ENCODE measurements around the gene DAGLA.
"Not testable (repeated sequence)": the region's sequence is repeated elsewhere in the genome, so short reads cannot be mapped to it uniquely, and the experiment has no call there.

The DAGLA gene

DNA sequence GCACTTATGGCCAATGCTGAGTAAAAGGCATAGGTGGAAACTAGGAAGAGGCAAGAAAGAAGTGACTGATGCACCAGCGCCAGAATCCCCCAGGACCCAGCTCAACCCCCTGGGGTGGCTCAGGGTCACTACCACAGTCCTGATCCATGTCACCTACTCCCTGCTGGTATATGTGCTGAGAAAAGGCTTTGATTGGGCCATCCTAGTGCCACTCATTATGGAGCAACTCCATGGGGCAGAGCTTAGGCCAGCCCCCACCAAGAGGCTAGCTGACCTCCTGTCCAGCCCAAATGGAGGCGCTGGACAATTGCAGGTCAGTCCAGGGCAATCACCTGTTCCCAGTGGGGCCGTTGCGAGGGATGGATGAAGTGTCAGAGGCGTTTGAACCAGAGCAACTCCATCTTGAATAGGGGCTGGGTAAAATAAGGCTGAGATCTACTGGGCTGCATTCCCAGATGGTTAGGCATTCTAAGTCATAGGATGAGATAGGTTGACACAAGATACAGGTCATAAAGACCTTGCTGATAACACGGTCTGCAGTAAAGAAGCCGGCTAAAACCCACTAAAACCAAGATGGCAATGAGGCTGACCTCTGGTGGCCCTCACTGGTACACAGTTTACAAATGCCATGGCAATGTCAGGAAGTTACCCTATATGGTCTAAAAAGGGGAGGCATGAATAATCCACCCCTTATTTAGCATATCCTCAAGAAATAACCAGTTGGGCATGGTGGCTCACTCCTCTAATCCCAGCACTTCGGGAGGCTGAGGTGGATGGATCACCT is 20.6 kb upstream of the DAGLA start:
- DNase-seq (ENCODE audit: low read depth in 2 of 2, low spot score in 1 of 2), result no peak

DNA sequence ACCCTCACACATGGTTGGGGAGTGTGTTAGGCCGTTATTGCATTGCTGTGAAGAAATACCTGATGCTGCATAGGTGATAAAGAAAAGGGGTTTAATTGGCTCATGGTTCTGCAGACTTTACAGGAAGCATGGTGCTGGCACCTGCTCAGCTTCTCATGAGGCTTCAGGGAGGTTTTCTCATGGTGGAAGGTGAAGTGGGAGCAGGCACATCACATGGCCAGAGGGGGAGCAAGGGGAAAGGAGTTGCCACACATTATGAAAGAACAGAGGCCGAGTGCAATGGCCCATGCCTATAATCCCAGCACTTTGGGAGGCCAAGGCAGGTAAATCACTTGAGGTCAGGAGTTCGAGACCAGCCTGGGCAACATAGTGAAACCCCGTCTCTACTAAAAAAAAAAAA is 19.2 kb upstream of the DAGLA start:
- not testable (repeated sequence) for DNase-seq (ENCODE audit: low read depth in 2 of 2, low spot score in 1 of 2)

DNA sequence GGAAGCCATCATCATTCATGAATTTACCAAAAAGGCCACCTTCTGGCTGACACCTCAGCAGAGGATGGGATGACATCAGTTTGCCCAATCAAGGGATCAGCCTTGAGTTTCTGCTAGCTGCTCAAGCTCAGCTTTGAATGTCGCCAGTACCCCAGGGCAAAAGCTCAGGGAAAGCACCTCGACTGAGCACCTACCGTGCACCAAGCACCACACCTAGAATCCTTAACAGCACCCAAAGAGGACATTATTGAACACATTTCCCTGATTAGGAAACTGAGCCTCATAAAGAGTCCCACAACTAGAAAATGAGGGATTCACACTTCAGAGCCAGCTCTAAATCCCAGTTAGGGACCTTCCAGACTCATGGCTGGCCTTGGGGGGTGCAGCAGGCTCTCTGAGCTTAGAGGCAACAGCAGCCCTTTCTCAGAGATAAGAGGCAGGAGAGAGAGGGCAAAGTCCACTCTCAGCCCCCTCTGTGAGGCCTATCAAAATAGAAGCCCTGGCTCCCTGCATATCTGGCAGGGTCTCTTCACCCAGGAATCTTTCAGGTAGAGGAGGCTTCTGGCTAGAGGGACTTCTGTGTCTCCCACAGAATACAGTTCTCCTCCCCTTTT is 13.4 kb upstream of the DAGLA start:
- DNase-seq (ENCODE audit: low read depth in 2 of 2, low spot score in 1 of 2), result no peak

DNA sequence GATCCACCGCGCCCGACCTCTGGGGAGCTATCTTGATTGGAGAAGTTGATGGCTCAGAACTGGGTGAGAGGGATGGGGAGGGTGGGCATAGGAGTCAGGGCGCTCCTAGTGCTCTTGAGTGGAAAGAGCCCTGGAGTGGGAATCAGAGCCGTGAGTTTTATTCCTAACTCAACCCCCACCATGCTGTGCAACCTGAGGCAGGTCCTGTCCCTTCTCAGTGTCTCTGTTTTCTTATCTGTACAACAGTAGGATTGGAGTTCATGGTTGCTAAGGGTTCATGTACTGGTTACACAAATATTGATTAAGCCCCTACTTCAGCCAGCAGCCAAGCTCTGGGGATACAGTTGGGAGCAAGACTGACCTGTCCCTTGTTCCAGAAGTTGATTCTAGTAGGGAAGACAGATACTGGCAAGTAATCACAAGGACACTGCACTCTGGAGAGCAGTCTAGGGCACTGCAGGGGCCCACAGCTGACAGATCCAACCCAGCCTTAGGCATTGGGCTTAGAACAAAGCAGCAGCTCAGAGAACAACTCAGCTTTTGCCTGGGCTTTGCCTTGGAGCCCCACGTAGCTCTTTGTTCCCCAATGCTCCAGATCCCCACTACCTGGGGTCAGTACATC is 12.4 kb upstream of the DAGLA start:
- no peak for DNase-seq (ENCODE audit: low read depth in 2 of 2, low spot score in 1 of 2)

DNA sequence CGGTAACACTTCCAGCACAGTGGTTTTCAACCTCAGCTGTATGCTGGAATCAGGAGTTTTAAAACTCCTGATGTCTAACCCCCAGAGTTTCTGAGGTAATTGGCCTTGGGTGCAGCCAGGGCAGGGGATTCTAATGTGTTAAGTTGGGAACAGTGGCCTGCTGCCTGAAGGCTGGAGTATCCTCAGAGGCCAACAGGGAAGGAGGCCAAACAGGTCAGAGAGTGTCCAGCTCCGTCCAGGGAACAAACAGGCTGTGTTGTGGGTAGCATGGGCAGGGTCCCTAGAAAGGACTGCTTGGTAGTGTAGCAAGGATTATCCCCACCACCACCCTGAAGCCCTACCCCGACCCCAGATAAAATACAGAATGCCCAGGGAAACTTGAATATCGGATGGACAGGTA is 10.8 kb upstream of the DAGLA start:
- no peak for DNase-seq (ENCODE audit: low read depth in 2 of 2, low spot score in 1 of 2)

DNA sequence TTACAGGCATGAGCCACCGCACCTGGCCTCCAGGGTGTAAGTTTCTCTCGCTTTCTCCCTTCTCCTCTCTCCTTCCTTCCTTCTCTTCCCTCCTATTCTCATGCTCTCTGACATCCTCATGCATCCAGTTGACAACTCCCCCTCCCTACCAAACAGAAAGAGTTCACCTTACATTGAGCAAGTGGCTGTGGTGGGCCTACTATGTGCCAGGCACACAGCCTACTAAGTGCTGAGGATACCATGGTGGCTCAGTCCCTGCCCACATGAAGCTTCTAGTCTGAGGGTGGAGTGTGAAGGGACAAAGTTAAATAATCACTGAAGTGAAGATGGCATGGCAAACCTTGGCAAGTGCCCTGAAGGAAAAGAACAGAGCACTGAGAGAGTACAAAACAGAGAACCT is 9.6 kb upstream of the DAGLA start:
- DNase-seq (ENCODE audit: low read depth in 2 of 2, low spot score in 1 of 2), result no peak

DNA sequence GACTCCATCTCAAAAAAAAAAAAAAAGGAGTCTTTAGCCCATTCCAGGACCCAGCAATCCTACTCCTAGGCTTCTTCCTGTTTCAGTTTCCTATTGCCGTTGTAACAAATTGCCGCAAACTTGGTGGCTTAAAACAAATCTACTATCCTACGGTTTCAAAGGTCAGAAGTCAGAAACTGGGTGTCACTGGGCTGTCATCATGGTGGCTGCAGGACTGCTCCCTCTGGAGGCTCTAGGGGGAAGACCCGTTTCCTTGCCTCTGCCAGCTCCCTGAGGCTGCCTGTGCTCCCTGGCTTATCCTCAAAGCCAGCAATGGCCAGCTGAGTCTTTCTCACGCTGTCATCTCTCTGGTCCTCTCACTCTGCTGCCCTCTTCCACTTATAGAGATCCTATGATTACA is 8.7 kb upstream of the DAGLA start:
- DNase-seq (ENCODE audit: low read depth in 2 of 2, low spot score in 1 of 2), result no peak

DNA sequence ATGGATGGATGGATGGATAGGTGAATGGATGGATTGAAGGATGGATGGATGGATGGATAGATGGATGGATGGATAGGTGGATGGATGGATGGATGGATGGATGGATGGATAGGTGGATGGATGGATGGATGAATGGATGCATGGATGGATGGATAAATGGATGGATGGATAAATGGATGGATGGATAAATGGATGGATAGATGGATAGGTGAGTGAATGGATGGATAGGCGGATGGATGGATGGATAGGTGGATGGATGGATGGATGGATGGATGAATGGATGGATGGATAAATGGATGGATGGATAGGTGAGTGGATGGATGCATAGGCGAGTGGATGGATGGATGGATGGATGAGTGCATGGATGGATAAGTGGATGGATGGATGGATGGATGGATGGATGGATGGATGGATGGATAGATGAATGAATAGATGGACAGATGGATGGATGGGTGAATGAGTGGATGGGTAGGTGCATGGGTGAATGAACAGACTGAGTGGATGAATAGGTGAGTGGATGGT is 6.2 kb upstream of the DAGLA start:
- not testable (repeated sequence) for DNase-seq (ENCODE audit: low read depth in 2 of 2, low spot score in 1 of 2)

DNA sequence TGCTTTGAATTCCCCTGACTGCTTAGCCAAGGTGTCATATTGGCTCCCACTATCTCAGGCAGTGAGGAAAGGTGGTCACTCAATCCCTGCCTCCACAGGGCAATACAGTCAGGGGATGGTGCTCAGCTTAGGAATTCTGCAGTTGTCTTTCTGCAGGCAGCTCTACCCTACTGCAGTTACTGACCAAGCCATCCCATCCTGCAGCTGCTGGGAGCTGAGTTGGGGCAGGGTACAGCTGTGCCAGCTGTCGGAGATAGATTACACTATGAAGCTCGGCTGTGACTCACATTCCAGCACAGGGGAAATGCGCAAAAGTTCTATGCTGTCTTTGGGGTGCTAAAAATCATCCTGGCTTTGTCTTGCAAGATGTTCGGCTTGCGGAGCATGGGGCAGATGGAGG is 4.4 kb upstream of the DAGLA start:
- DNase-seq (ENCODE audit: low read depth in 2 of 2, low spot score in 1 of 2), result no peak

DNA sequence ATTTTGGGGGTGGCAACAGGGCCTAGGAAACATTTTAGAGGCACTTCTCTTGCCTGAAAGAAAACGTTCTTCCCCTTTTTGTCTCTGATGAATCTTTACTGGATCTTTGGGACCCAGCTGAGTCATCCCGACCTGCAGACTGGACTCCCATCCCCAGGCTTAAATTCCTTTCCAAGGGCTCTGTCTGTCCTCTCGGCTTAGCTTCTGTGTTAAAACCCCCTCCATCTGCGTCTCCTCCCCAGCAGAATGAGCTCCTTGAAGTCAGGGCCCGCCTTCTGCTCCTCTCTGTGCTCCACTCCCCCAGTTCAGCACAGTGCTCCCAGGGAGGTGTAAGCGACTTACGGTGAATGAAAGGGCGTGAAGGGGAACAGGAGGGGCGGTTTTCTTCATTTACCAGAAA is 895 bp upstream of the DAGLA start:
- no peak for DNase-seq (ENCODE audit: low read depth in 2 of 2, low spot score in 1 of 2)

DNA sequence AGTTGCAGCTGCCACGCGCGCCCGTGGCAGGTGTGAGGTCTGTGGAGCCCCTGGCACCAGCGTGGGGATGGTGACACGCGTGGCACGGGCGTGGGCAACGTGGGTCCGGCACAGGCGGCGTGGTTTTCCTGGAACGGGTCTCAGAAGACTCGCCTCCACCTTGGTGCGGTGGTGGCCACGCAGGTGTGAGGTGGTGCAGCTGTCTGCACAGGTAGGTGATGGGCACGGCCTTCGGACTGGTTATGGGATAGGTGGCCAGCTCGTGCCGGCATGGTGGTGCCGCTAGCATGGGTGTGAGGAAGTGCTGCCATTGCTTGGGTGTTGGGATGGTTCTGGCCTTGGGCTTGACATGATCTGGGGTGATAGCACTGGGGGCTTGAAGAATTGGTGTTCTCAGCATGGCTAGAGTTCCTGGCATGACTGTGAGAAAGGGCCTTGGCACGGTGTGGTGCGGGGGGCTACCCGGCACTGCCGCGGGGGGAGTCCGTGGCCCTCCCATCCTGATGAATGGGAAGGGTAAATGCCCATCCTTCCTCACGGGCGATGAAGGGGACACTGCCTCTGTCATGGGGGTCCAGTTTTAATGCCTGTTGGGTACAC is 531 bp downstream of the DAGLA start:
- DNase-seq (ENCODE audit: low read depth in 2 of 2, low spot score in 1 of 2), result no peak

DNA sequence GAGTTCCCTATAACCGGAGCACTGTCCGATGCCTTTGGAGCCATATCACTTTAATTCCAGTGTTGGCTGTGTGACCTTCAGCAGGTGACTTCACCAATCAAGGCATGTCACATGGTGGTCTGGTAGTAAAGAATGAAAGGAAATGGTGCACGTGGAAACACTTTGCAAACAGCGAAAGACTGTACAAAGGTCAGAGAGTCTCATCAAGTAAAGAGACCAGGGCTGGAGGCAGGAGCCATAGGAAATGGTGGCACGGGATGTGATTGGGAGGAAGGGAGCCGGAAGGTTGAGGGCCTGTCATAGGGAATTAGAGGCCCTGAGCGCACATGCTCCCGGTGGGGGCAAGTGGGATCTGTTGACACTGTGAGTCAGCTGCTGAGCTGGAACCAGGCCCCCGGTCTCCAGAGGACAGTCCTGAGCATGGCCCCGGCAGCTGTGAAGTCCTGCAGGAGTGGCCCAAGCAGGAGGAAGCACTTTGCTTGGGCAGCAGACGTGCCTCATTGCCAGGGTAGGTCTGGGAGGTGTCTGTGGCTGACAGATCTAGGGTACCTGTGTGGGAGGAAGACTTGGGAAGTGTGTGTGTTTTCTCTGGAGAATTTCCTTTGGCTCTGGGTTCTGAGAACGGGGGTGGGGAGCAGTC is 2.0 kb downstream of the DAGLA start:
- no peak for DNase-seq (ENCODE audit: low read depth in 2 of 2, low spot score in 1 of 2)

DNA sequence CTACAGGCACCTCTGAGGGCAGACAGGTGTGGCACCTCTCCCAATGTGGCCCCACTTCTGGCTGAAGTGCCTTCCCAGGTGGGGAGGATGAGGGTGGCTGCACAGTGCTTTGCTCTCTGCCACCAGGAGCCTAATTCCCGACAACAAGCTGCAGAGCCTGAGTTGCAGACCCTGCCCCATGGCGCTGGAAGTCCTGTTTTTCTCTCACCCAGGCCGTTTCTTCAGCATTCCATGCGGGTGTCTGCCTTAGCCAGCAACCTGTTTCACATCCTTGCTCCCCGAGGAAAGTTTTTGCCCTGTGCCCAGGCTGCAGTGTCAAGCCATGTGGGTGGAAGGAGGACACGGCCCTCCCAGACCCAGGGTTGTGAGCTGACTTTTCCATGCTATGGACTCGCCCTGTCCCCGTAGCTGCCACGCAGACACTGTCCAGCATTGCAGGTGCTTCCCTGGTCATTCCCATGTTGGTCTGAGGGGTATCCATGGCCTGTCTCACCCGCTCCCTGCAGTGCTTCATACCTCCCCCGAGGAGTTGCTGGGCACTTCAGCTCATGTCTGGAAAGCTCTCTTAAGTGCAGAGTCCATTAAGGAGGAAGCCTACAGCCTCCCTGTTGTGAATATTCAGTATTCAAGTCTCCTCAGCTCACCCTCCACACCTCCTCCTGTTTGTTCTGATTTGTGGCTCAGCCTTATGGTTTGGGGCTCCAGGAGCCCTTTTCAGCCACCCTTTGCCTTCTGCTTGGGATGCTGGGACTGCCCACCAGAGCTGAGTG is 2.9 kb downstream of the DAGLA start:
- no peak for DNase-seq (ENCODE audit: low read depth in 2 of 2, low spot score in 1 of 2)

DNA sequence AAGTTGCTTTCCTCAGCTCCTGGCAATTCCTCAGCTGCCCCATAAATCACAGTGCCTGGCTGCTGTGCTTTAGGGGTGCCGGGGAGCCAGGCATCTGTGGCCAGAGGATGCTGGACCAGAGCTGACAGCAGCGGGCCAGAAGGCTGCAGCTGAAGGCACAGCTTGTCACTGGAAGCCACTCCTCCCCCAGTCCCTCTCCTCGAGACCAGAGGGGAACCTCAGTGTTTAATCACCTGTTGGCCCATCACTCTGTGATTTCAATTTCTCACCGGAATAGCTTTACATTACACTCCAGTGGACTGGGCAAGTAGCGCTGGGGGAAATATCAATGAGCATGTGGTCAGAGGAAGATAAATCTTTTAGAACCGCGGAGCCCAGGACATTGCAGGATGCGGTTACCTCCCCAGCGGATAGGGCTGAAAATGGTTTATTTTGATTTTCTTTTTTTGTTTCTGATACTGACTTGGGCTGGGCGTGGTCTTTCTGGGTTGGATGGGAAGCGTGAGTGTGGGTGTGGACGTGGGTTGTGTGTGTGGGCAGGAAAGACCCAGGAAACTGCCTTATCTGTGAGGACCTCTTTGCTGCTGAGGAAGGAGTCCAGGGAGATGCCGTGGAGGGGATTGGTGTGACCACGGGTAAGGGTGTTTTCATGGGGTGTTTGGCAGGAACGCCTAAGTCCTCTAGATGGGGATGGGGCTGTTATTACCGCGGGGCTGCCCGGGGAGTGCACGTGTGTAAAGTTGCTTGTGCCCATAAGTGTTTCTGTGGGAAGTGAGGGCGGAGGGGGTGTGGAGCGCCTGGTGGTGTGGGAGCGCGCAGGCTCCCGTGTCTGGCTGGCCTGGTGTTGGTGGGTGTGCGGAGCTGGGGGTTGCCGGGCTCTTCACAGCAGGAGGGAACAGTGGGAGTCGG is 4.0 kb downstream of the DAGLA start:
- no peak for DNase-seq (ENCODE audit: low read depth in 2 of 2, low spot score in 1 of 2)

DNA sequence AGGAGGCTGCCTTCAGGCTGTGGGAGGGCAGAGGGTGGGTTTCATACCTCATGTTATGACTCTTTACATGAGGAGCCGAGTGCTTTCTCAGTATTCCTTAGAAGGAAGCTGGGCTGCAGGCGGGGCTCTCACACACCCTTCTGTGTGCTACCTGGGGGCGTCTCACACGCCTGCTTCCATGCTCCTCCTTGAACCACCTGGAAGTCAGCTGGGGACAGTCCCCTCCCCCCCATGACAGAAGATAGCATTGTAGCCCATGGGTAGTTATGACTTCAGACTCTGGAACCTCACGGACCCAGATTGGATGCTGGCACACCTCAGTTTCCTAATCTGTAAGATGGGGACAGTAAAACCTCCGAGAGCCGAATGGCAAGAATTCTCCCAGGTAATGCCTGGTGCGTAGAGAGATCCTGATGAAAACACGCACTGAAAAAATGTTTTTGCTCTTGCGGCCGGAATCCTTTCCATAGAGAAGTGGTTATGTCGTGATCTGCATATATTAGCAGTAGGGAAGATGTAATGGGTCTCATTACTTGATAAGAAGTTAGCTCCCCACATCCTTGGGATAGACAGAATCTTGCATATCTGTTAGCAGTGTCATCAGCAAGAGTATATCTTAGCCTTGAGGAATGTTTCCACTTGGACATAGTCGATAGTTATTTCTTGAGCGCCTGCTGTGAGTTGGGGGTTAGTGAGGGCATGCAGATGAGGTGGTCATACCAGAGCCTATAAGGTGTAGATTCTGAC is 4.9 kb downstream of the DAGLA start:
- DNase-seq (ENCODE audit: low read depth in 2 of 2, low spot score in 1 of 2), result no peak

DNA sequence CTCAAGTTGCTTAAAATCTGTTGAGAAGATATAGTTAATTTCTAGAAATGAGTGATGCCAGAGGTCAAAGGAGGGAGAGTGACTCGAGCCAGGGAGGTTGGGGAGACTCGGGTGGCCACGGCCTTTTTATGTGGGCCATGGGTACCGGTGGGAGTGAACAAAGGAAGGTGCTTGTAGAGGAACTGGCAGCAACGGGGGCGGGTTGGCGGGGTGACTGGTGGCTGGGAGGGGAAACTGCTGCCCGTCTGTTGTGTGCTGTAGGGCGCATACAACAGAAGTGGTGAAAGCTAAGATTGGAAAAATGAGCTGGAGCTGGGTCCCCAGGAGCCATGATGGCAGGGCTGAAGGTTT is 5.4 kb downstream of the DAGLA start:
- DNase-seq (ENCODE audit: low read depth in 2 of 2, low spot score in 1 of 2), result no peak

DNA sequence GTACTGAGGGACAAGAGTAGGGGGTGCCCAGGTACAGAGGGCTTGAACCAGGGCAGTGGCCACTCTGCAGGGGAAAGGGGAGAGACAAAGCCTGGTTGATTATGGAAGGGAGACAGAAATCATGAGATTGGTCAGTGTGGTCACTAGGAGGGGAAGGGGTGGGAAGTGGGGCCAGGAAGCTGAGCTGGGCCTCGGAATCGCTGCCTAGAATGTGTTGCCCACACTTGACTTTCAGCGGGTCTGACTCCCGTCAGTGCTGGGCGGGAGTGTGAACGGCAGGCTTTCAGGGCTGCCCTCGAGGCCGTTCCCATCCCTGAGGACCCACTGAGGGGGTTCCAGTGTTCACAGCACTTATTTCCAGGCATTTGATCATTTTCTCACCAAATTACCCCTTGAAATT is 5.9 kb downstream of the DAGLA start:
- DNase-seq (ENCODE audit: low read depth in 2 of 2, low spot score in 1 of 2), result no peak

DNA sequence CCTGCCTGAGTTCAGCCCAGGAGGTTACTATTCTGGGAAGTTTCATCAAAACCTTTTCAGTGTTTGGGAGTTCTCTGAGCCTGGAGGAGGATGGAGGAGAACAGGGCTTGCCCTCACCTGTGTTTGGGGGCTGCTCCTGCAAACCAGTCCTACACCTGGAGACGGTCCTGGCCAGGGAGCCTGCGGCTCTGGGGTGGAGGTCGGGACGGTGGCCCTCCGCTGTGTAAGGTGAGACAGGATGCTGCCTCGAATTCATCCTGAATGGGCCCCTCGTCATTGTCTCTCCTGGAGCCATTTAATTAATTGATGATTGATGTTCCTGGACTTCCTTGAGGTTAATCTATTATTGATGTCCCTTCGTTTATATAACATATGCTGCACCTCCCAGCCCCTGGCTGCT is 6.3 kb downstream of the DAGLA start:
- DNase-seq (ENCODE audit: low read depth in 2 of 2, low spot score in 1 of 2), result no peak

DNA sequence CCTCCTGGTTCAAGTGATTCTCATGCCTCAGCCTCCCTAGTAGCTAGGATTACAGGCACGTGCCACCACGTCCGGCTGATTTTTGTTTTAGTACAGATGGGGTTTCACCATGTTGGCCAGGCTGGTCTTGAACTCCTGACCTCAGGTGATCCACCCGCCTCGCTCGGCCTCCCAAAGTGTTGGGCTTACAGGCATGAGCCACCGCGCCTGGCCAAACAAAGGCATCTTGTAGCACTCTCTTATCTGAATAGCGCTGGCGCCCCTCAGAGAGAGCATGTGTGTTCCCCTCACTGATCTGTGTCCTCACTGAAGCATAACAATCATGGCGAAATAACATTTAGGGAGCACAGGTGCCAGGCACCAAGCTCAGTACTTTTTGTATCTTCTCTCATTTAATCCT is 7.2 kb downstream of the DAGLA start:
- no peak for DNase-seq (ENCODE audit: low read depth in 2 of 2, low spot score in 1 of 2)

Measured in stimulated activated CD8-positive, alpha-beta memory T cell treated with anti-CD3 and anti-CD28 coated beads, Interleukin-4, amount 100 ng/mL, for 1 hour (primary cell).